ENCODE data around the gene FILIP1.
"Not testable (repeated sequence)": the region's sequence is repeated elsewhere in the genome, so short reads cannot be mapped to it uniquely, and the experiment has no call there.

FILIP1 gene

GRCh38 chr6:75458895-75459294, 34.7 kb downstream of the FILIP1 start:
- Histone ChIP-seq H3K4me3 (ENCODE audit: insufficient read length, low read depth) (no peak overlapping the region), H3K9me3 (ENCODE audit: insufficient read depth, low read length) (no peaks in the 10 kb centered on the region), H3K4me1 (ENCODE audit: insufficient read depth, insufficient read length) (no peaks in the 10 kb centered on the region), H3K9ac (ENCODE audit: insufficient read length, low read depth) (no peak overlapping the region), H3K27me3 (ENCODE audit: insufficient read depth, insufficient read length) (no peaks in the 10 kb centered on the region), H3K36me3 (ENCODE audit: insufficient read depth, insufficient read length, low read length) (no peaks in the 10 kb centered on the region)
- DNase-seq (ENCODE audit: low read depth, low spot score) = no peak
- no peak for TF ChIP-seq SUZ12 (IDR thresholded peaks at IDR 0.05; ENCODE audit: extremely low read depth, insufficient read depth, insufficient read length)
- no peak for TF ChIP-seq YY1 (IDR thresholded peaks at IDR 0.05; ENCODE audit: insufficient read depth, insufficient read length)
- no peak for TF ChIP-seq ZNF274 (IDR thresholded peaks at IDR 0.05; ENCODE audit: low read depth, low read length)

GRCh38 chr6:75450903-75451302, 42.7 kb downstream of the FILIP1 start:
- Histone ChIP-seq H3K4me1 (ENCODE audit: insufficient read depth, insufficient read length) (no peaks in the 10 kb centered on the region), H3K4me3 (ENCODE audit: insufficient read length, low read depth) (no peak overlapping the region), H3K36me3 (ENCODE audit: insufficient read depth, insufficient read length, low read length) (no peaks in the 10 kb centered on the region), H3K27me3 (ENCODE audit: insufficient read depth, insufficient read length) (no peaks in the 10 kb centered on the region), H3K9me3 (ENCODE audit: insufficient read depth, low read length) (no peaks in the 10 kb centered on the region), H3K9ac (ENCODE audit: insufficient read length, low read depth) (no peak overlapping the region)
- TF ChIP-seq ZNF274 (IDR thresholded peaks at IDR 0.05; ENCODE audit: low read depth, low read length) (no peak), SUZ12 (IDR thresholded peaks at IDR 0.05; ENCODE audit: extremely low read depth, insufficient read depth, insufficient read length) (no peak), YY1 (IDR thresholded peaks at IDR 0.05; ENCODE audit: insufficient read depth, insufficient read length) (no peak)
- DNase-seq (ENCODE audit: low read depth, low spot score) = no peak

GRCh38 chr6:75449630-75450206, 43.9 kb downstream of the FILIP1 start:
- TF ChIP-seq YY1 (IDR thresholded peaks at IDR 0.05; ENCODE audit: insufficient read depth, insufficient read length) (no peak), ZNF274 (IDR thresholded peaks at IDR 0.05; ENCODE audit: low read depth, low read length) (no peak), SUZ12 (IDR thresholded peaks at IDR 0.05; ENCODE audit: extremely low read depth, insufficient read depth, insufficient read length) (no peak)
- Histone ChIP-seq H3K4me1 (ENCODE audit: insufficient read depth, insufficient read length) (no peaks in the 10 kb centered on the region), H3K36me3 (ENCODE audit: insufficient read depth, insufficient read length, low read length) (no peaks in the 10 kb centered on the region), H3K9me3 (ENCODE audit: insufficient read depth, low read length) (no peaks in the 10 kb centered on the region), H3K27me3 (ENCODE audit: insufficient read depth, insufficient read length) (no peaks in the 10 kb centered on the region), H3K4me3 (ENCODE audit: insufficient read length, low read depth) (no peak overlapping the region), H3K9ac (ENCODE audit: insufficient read length, low read depth) (no peak overlapping the region)
- DNase-seq (ENCODE audit: low read depth, low spot score) = no peak

DNA sequence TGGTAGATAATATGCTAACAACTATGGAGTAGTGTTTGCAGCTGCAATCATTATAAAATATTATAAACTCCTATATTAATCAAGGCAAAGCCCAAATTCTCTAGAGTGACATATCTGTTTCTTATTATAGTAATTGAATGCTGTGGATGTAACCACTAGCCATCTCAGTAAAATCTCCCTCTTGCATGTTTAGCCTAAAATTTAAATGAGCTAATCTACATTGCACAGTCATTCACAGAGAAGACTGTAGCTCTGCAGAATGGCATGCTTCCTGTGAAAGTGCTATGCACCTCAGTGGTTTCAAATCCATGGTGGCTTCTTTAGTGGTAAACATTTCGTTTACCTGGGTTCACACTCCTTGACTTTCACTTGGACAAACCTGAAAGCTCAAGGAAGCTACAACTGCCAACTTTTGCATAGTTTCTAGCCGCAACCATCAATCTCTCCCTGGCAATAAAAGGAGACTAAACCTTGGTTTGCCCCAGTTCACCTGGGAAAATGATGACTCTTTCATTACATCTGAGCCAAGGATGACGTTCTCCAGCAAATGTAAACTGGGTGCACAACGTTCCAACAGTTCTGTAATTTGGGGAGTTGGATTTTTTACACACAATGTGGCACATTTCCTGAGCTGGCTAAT, 47.2 kb downstream of the FILIP1 start:
- Histone ChIP-seq H3K9me3 (ENCODE audit: insufficient read depth, low read length) (no peaks in the 10 kb centered on the region), H3K4me1 (ENCODE audit: insufficient read depth, insufficient read length) (no peaks in the 10 kb centered on the region), H3K9ac (ENCODE audit: insufficient read length, low read depth) (no peak overlapping the region), H3K36me3 (ENCODE audit: insufficient read depth, insufficient read length, low read length) (no peaks in the 10 kb centered on the region), H3K4me3 (ENCODE audit: insufficient read length, low read depth) (no peak overlapping the region), H3K27me3 (ENCODE audit: insufficient read depth, insufficient read length) (no peaks in the 10 kb centered on the region)
- DNase-seq (ENCODE audit: low read depth, low spot score) = no peak
- TF ChIP-seq YY1 (IDR thresholded peaks at IDR 0.05; ENCODE audit: insufficient read depth, insufficient read length) = no peak
- TF ChIP-seq SUZ12 (IDR thresholded peaks at IDR 0.05; ENCODE audit: extremely low read depth, insufficient read depth, insufficient read length) = no peak
- TF ChIP-seq ZNF274 (IDR thresholded peaks at IDR 0.05; ENCODE audit: low read depth, low read length) = no peak

DNA sequence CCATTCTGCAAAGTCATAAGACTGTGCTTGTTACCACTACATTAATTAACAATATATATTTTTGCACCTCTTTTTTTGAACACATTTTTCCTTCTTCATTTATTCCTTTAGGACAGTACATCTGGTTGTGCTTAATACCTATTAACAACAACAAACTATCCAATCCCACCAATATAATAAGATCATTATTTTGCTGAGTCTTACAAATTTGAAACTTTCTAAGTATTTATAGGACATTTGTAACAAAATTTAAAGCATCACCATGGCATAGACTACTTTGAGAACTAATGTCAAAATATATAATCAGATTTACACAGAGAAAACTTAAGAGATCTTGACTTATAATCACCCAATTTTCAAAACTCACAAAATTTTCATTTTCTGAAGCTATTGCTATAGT, 47.9 kb downstream of the FILIP1 start:
- no peak for TF ChIP-seq ZNF274 (IDR thresholded peaks at IDR 0.05; ENCODE audit: low read depth, low read length)
- no peak for TF ChIP-seq YY1 (IDR thresholded peaks at IDR 0.05; ENCODE audit: insufficient read depth, insufficient read length)
- TF ChIP-seq SUZ12 (IDR thresholded peaks at IDR 0.05; ENCODE audit: extremely low read depth, insufficient read depth, insufficient read length) = no peak

GRCh38 chr6:75444899-75445298, 48.7 kb downstream of the FILIP1 start:
- Histone ChIP-seq H3K9me3 (ENCODE audit: insufficient read depth, low read length) (no peaks in the 10 kb centered on the region), H3K4me3 (ENCODE audit: insufficient read length, low read depth) (no peak overlapping the region), H3K4me1 (ENCODE audit: insufficient read depth, insufficient read length) (no peaks in the 10 kb centered on the region), H3K9ac (ENCODE audit: insufficient read length, low read depth) (no peak overlapping the region), H3K36me3 (ENCODE audit: insufficient read depth, insufficient read length, low read length) (no peaks in the 10 kb centered on the region), H3K27me3 (ENCODE audit: insufficient read depth, insufficient read length) (no peaks in the 10 kb centered on the region)
- no peak for DNase-seq (ENCODE audit: low read depth, low spot score)
- TF ChIP-seq YY1 (IDR thresholded peaks at IDR 0.05; ENCODE audit: insufficient read depth, insufficient read length) = no peak
- no peak for TF ChIP-seq ZNF274 (IDR thresholded peaks at IDR 0.05; ENCODE audit: low read depth, low read length)
- no peak for TF ChIP-seq SUZ12 (IDR thresholded peaks at IDR 0.05; ENCODE audit: extremely low read depth, insufficient read depth, insufficient read length)

More for the DNA sequence above, 47.9 kb downstream of the FILIP1 start:
- no peak for DNase-seq (ENCODE audit: low read depth, low spot score)
- Histone ChIP-seq H3K9ac (ENCODE audit: insufficient read length, low read depth) (no peak overlapping the region), H3K4me3 (ENCODE audit: insufficient read length, low read depth) (no peak overlapping the region), H3K27me3 (ENCODE audit: insufficient read depth, insufficient read length) (no peaks in the 10 kb centered on the region), H3K36me3 (ENCODE audit: insufficient read depth, insufficient read length, low read length) (no peaks in the 10 kb centered on the region), H3K9me3 (ENCODE audit: insufficient read depth, low read length) (no peaks in the 10 kb centered on the region), H3K4me1 (ENCODE audit: insufficient read depth, insufficient read length) (no peaks in the 10 kb centered on the region)

GRCh38 chr6:75441883-75442282, 51.7 kb downstream of the FILIP1 start:
- not testable (repeated sequence) for H3K4me3 ChIP-seq (ENCODE audit: insufficient read length, low read depth); H3K9ac ChIP-seq (ENCODE audit: insufficient read length, low read depth); H3K9me3 ChIP-seq (ENCODE audit: insufficient read depth, low read length); DNase-seq (ENCODE audit: low read depth, low spot score); H3K36me3 ChIP-seq (ENCODE audit: insufficient read depth, insufficient read length, low read length); H3K27me3 ChIP-seq (ENCODE audit: insufficient read depth, insufficient read length); H3K4me1 ChIP-seq (ENCODE audit: insufficient read depth, insufficient read length)

DNA sequence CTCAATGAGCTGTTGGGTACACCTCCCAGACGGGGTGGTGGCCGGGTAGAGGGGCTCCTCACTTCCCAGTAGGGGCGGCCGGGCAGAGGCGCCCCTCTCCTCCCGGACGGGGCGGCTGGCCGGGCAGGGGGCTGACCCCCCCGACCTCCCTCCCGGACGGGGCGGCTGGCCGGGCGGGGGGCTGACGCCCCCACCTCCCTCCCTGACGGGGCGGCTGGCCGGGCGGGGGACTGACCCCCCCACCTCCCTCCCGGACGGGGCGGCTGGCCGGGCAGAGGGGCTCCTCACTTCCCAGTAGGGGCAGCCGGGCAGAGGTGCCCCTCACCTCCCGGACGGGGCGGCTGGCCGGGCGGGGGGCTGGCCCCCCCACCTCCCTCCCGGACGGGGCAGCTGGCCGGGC, 52.1 kb downstream of the FILIP1 start:
- not testable (repeated sequence) for H3K9ac ChIP-seq (ENCODE audit: insufficient read length, low read depth); DNase-seq (ENCODE audit: low read depth, low spot score); H3K36me3 ChIP-seq (ENCODE audit: insufficient read depth, insufficient read length, low read length); H3K9me3 ChIP-seq (ENCODE audit: insufficient read depth, low read length); H3K4me3 ChIP-seq (ENCODE audit: insufficient read length, low read depth); H3K4me1 ChIP-seq (ENCODE audit: insufficient read depth, insufficient read length); H3K27me3 ChIP-seq (ENCODE audit: insufficient read depth, insufficient read length)
